GM18951 (cell line): ENCODE results near the gene EHMT1.
A peak's percentile ranks its signal among the peaks of the same experiment; 100 is the strongest.

Source experiments
- POLR2A ChIP-seq: IDR thresholded peaks from 4 replicates; pipeline ENCODE4 v1.6.1; 2011; ENCODE audit warnings: mild to moderate bottlenecking; ENCODE audit not compliant: insufficient read length, insufficient read depth; ENCODE audit errors: extremely low read depth
- in situ Hi-C: fragments of 300-500 bp; cut with MboI; formaldehyde crosslinking; loops from one replicate; pipeline ENCODE4 v1.12.0; 2022; ENCODE audit warnings: low sequenced_read_pairs, mixed read lengths, inconsistent platforms; ENCODE audit not compliant: unreplicated experiment

The EHMT1 gene

GRCh38 chr9:137618105-137619067, at the start of gene EHMT1:
Gene EHMT1 (plus strand): TSS chr9:137619005. CDS start chr9:137619029, 24 bp downstream.
- TF ChIP-seq POLR2A = peak; percentile 80
- in situ Hi-C loops = no loop called here

- in situ Hi-C loops = no loop called here
- no peak for TF ChIP-seq POLR2A
Measured at GRCh38 chr9:137569609-137570203, 49.1 kb upstream of the EHMT1 start.

GRCh38 chr9:137570566-137570965, 48.2 kb upstream of the EHMT1 start:
- in situ Hi-C loops = no loop called here
- no peak for TF ChIP-seq POLR2A

GRCh38 chr9:137574192-137574591, 44.6 kb upstream of the EHMT1 start:
- in situ Hi-C loops = no loop called here
- no peak for TF ChIP-seq POLR2A

GRCh38 chr9:137575364-137575715, 43.5 kb upstream of the EHMT1 start:
- no peak for TF ChIP-seq POLR2A
- in situ Hi-C loops = no loop called here

- in situ Hi-C loops = no loop called here
- no peak for TF ChIP-seq POLR2A
Measured at GRCh38 chr9:137575716-137576411, 42.9 kb upstream of the EHMT1 start.

- in situ Hi-C loops = no loop called here
- TF ChIP-seq POLR2A = peak; percentile 91
Measured at GRCh38 chr9:137578518-137579258, 40.1 kb upstream of the EHMT1 start, which contains the start of gene DPH7. Gene DPH7 (minus strand): TSS chr9:137578925. CDS start chr9:137578777, 148 bp downstream.

- in situ Hi-C loops = no loop called here
- no peak for TF ChIP-seq POLR2A
Measured at GRCh38 chr9:137579259-137579604, 39.6 kb upstream of the EHMT1 start.

- no peak for TF ChIP-seq POLR2A
- in situ Hi-C loops = no loop called here
Measured at GRCh38 chr9:137580209-137580953, 38.4 kb upstream of the EHMT1 start.

GRCh38 chr9:137580954-137581322, 37.9 kb upstream of the EHMT1 start:
- in situ Hi-C loops = no loop called here

GRCh38 chr9:137581361-137582285, 37.2 kb upstream of the EHMT1 start:
- in situ Hi-C loops = no loop called here
- no peak for TF ChIP-seq POLR2A

More at GRCh38 chr9:137580954-137581322, 37.9 kb upstream of the EHMT1 start:
- TF ChIP-seq POLR2A = no peak
